NCI-H1105 treated with DMSO at 0.1 percent for 48 hours (cell line): ENCODE measurements around the gene AURKAIP1.
A peak's percentile ranks its signal among the peaks of the same experiment; 100 is the strongest.

Experiments
- DNase-seq: peaks from one replicate; lab custom pipeline; 2025; lab: John Stamatoyannopoulos, UW

AURKAIP1 gene

GRCh38 chr1:1332031-1332755 is 42.8 kb downstream of the AURKAIP1 start:
- peak; percentile 6 for DNase-seq

GRCh38 chr1:1331068-1331965 is 43.7 kb downstream of the AURKAIP1 start, which contains the start of gene TAS1R3:
TAS1R3 (plus strand) TSS chr1:1331280; CDS start chr1:1331346, 66 bp downstream.
- no peak for DNase-seq

GRCh38 chr1:1330366-1331067 is 44.5 kb downstream of the AURKAIP1 start:
- no peak for DNase-seq

GRCh38 chr1:1329304-1330210 is 45.5 kb downstream of the AURKAIP1 start:
- no peak for DNase-seq

GRCh38 chr1:1328254-1328653 is 46.8 kb downstream of the AURKAIP1 start:
- DNase-seq = no peak

GRCh38 chr1:1327291-1327690 is 47.7 kb downstream of the AURKAIP1 start:
- DNase-seq = no peak

GRCh38 chr1:1326075-1326605 is 48.9 kb downstream of the AURKAIP1 start:
- no peak for DNase-seq

GRCh38 chr1:1325288-1326074 is 49.5 kb downstream of the AURKAIP1 start:
- no peak for DNase-seq

- peak; percentile 89 for DNase-seq
Observed at GRCh38 chr1:1324524-1325287, 50.3 kb downstream of the AURKAIP1 start, which contains the start of the genes CPTP and INTS11. CPTP (plus strand) TSS chr1:1324802; CDS start chr1:1326911, 2,109 bp downstream. INTS11 (minus strand) TSS chr1:1324660; CDS start chr1:1324608, 52 bp downstream.

- no peak for DNase-seq
Observed at GRCh38 chr1:1324084-1324523, 50.9 kb downstream of the AURKAIP1 start.
